SK-N-MC (cell line): ENCODE data around the gene TPSG1.
"Not testable (repeated sequence)": the region's sequence is repeated elsewhere in the genome, so short reads cannot be mapped to it uniquely, and the experiment has no call there.

Experiments used
- EZH2 ChIP-seq: fragments of 200-600 bp; sonication (generic); IDR thresholded peaks from one replicate; pipeline ENCODE4 v1.6.1; 2017; ENCODE audit warnings: antibody characterized with exemption
- FOXP2 ChIP-seq: optimal IDR thresholded peaks from 2 replicates; pipeline ENCODE3; 2011; ENCODE audit warnings: mild to moderate bottlenecking, moderate library complexity; ENCODE audit not compliant: insufficient read depth; ENCODE audit errors: extremely low read length, control extremely low read depth
- POLR2AphosphoS5 ChIP-seq: IDR thresholded peaks from 2 replicates; pipeline ENCODE4 v1.6.1; 2012; ENCODE audit warnings: mild to moderate bottlenecking, low read depth, low read length, borderline replicate concordance

DNA sequence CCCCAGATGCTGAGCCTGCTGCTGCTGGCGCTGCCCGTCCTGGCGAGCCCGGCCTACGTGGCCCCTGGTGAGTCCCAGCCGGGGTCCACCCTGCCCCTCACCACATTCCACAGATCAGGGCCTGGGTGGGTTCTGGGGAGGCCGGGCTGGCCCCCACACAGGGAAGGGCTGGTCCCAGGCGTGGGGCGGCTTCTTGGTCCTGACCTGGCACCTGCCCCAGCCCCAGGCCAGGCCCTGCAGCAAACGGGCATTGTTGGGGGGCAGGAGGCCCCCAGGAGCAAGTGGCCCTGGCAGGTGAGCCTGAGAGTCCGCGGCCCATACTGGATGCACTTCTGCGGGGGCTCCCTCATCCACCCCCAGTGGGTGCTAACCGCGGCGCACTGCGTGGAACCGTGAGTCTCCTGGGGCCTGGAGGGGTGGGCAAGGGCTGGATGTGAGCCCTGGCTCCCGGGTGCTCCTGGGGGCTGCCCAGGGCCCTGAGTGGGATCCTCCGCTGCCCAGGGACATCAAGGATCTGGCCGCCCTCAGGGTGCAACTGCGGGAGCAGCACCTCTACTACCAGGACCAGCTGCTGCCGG, 31.3 kb upstream of the TPSG1 start:
- TF ChIP-seq EZH2, POLR2AphosphoS5, FOXP2: not testable (repeated sequence)
